PC-9 (cell line): ENCODE data around the gene PTPN6.

Source experiments
- CTCF ChIP-seq: fragments of 200-600 bp; sonication (generic); conservative IDR thresholded peaks from 2 replicates; pipeline ENCODE4 v1.6.1; 2017; ENCODE audit warnings: mixed run types, antibody characterized with exemption, mild to moderate bottlenecking, moderate library complexity
- EZH2 ChIP-seq: fragments of 200-600 bp; sonication (generic); IDR thresholded peaks from 2 replicates; pipeline ENCODE4 v1.8.0; 2017; ENCODE audit warnings: antibody characterized with exemption, low read depth

- TF ChIP-seq CTCF (no peak), EZH2 (no peak)
Measured at GRCh38 chr12:6978611-6979011, 27.5 kb downstream of the PTPN6 start.
